ENCODE results near the gene GPR37L1.

- no peak for TF ChIP-seq POLR2A (IDR thresholded peaks at IDR 0.05; ENCODE audit: low read depth, low read length)
- TF ChIP-seq RAD21 (IDR thresholded peaks at IDR 0.05; ENCODE audit: low read length), result no peak
Measured at GRCh38 chr1:202130816-202131522, 8.3 kb downstream of the GPR37L1 start.

Measured in IMR-90 (cell line).